ENCODE results near the gene CFP. TPM values are rescaled to one million over a fixed set of nuclear protein-coding genes. Genes with fewer than 3 reads are reported as not detected.
A peak's percentile ranks its signal among the peaks of the same experiment; 100 is the strongest.
"Not testable (repeated sequence)": the region's sequence is repeated elsewhere in the genome, so short reads cannot be mapped to it uniquely, and the experiment has no call there.

The CFP gene
- total RNA-seq, 1 experiment from 2014 or later, result 2.0 TPM

DNA sequence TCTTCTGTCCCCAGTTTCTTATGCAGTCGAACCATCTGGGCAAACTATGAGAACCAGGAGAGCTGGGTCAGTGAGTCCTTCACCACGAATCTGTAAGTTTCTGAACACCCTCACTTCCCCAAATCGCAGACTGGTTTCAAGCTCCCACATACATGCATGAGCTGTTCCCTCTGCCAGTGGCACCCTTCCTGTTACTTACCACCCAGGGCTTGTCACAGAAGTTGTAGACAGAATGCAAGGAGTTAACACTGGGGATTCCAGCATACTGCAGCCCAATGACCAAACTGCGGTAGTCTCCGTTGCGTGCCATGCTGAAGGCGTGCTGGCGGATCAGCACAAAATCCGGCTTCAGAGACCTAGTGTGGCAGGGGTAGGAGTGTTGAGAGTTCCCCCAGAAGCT is 24.7 kb downstream of the CFP start:
- no peak overlapping the region for H3K4me3 Mint-ChIP-seq
- no peaks in the 10 kb centered on the region for H3K9me3 Mint-ChIP-seq
- H3K4me1 Mint-ChIP-seq, result peaks cover 14% of the 10 kb centered on the region
- no peak for TF ChIP-seq ZNF263 (CRISPR knock-in tag; IDR thresholded peaks at IDR 0.05; ENCODE audit: low read depth)
- no peak for TF ChIP-seq MXD4 (CRISPR knock-in tag; IDR thresholded peaks at IDR 0.05; ENCODE audit: borderline replicate concordance)
- TF ChIP-seq, protein P1, sequence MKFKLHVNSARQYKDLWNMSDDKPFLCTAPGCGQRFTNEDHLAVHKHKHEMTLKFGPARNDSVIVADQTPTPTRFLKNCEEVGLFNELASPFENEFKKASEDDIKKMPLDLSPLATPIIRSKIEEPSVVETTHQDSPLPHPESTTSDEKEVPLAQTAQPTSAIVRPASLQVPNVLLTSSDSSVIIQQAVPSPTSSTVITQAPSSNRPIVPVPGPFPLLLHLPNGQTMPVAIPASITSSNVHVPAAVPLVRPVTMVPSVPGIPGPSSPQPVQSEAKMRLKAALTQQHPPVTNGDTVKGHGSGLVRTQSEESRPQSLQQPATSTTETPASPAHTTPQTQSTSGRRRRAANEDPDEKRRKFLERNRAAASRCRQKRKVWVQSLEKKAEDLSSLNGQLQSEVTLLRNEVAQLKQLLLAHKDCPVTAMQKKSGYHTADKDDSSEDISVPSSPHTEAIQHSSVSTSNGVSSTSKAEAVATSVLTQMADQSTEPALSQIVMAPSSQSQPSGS (CRISPR knock-in tag; IDR thresholded peaks at IDR 0.05; ENCODE audit: borderline replicate concordance, low read depth), result no peak
- no peak for TF ChIP-seq ZNF138 (CRISPR knock-in tag; conservative IDR thresholded peaks at IDR 0.05)
- TF ChIP-seq, protein P2, sequence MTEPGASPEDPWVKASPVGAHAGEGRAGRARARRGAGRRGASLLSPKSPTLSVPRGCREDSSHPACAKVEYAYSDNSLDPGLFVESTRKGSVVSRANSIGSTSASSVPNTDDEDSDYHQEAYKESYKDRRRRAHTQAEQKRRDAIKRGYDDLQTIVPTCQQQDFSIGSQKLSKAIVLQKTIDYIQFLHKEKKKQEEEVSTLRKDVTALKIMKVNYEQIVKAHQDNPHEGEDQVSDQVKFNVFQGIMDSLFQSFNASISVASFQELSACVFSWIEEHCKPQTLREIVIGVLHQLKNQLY (CRISPR knock-in tag; IDR thresholded peaks at IDR 0.05), result no peak
- no peak for TF ChIP-seq NFATC4 (CRISPR knock-in tag; IDR thresholded peaks at IDR 0.05)
- TF ChIP-seq JAZF1 (CRISPR knock-in tag; IDR thresholded peaks at IDR 0.05), result no peak
- no peak for TF ChIP-seq CREB1 (CRISPR knock-in tag; IDR thresholded peaks at IDR 0.05)
- TF ChIP-seq ZNF671 (CRISPR knock-in tag; IDR thresholded peaks at IDR 0.05), result no peak
- no peak for TF ChIP-seq ZNF317 (CRISPR knock-in tag; IDR thresholded peaks at IDR 0.05; ENCODE audit: borderline replicate concordance, low read depth)
- no peak for TF ChIP-seq JUN (CRISPR knock-in tag; IDR thresholded peaks at IDR 0.05)
- TF ChIP-seq TEAD4 (CRISPR knock-in tag; IDR thresholded peaks at IDR 0.05), result no peak
- no peak for TF ChIP-seq NR3C1 (CRISPR knock-in tag; conservative IDR thresholded peaks at IDR 0.05; ENCODE audit: low read depth)
- TF ChIP-seq, protein P3, sequence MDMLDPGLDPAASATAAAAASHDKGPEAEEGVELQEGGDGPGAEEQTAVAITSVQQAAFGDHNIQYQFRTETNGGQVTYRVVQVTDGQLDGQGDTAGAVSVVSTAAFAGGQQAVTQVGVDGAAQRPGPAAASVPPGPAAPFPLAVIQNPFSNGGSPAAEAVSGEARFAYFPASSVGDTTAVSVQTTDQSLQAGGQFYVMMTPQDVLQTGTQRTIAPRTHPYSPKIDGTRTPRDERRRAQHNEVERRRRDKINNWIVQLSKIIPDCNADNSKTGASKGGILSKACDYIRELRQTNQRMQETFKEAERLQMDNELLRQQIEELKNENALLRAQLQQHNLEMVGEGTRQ (CRISPR knock-in tag; IDR thresholded peaks at IDR 0.05), result no peak
- TF ChIP-seq, protein P4, sequence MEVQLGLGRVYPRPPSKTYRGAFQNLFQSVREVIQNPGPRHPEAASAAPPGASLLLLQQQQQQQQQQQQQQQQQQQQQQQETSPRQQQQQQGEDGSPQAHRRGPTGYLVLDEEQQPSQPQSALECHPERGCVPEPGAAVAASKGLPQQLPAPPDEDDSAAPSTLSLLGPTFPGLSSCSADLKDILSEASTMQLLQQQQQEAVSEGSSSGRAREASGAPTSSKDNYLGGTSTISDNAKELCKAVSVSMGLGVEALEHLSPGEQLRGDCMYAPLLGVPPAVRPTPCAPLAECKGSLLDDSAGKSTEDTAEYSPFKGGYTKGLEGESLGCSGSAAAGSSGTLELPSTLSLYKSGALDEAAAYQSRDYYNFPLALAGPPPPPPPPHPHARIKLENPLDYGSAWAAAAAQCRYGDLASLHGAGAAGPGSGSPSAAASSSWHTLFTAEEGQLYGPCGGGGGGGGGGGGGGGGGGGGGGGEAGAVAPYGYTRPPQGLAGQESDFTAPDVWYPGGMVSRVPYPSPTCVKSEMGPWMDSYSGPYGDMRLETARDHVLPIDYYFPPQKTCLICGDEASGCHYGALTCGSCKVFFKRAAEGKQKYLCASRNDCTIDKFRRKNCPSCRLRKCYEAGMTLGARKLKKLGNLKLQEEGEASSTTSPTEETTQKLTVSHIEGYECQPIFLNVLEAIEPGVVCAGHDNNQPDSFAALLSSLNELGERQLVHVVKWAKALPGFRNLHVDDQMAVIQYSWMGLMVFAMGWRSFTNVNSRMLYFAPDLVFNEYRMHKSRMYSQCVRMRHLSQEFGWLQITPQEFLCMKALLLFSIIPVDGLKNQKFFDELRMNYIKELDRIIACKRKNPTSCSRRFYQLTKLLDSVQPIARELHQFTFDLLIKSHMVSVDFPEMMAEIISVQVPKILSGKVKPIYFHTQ (CRISPR knock-in tag; IDR thresholded peaks at IDR 0.05), result no peak
- no peak for TF ChIP-seq NFYB (CRISPR knock-in tag; conservative IDR thresholded peaks at IDR 0.05; ENCODE audit: low read depth)
- no peak for TF ChIP-seq ZNF121 (CRISPR knock-in tag; IDR thresholded peaks at IDR 0.05)
- TF ChIP-seq ZSCAN18 (CRISPR knock-in tag; IDR thresholded peaks at IDR 0.05), result no peak
- ChIA-PET CTCF (no interaction called here), POLR2A (no interaction called here)
- H3K27me3 Mint-ChIP-seq (ENCODE audit: low read depth), result no peaks in the 10 kb centered on the region
- H3K27ac Mint-ChIP-seq, result no peak overlapping the region
- H3K36me3 Mint-ChIP-seq, result no peaks in the 10 kb centered on the region
- no peak for ATAC-seq
- no peak for DNase-seq (ENCODE audit: low spot score)

DNA sequence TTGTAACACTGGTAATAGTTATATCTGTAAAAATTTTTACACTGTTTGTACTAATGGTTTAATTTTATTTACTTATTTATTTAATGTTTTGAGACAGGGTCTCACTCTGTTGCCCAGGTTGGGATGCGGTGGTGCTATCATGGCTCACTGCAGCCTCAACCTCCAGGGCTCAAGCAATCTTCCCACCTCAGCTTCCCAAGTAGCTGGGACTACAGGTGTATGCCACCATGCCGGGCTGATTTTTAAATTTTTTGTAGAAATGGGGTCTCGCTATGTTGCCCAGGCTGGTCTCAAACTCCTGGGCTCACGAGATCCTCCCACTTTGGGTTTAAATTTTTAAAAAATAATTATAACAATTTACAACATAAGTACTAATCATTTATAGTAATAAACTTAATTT is 26.6 kb downstream of the CFP start:
- DNase-seq (ENCODE audit: low spot score); H3K4me1 Mint-ChIP-seq; H3K27ac Mint-ChIP-seq; ATAC-seq; H3K4me3 Mint-ChIP-seq; H3K36me3 Mint-ChIP-seq; H3K27me3 Mint-ChIP-seq (ENCODE audit: low read depth); CTCF ChIA-PET; H3K9me3 Mint-ChIP-seq; POLR2A ChIA-PET: not testable (repeated sequence)
- TF ChIP-seq ZNF121 (CRISPR knock-in tag; IDR thresholded peaks at IDR 0.05), result 0 out of 2 replicates have a peak, but pooled peaks have one; percentile 29

All from WTC11 (cell line).